HepG2 (cell line): ENCODE results near the gene LSMEM2. TPM values are rescaled to one million over a fixed set of nuclear protein-coding genes. Genes with fewer than 3 reads are reported as not detected.

Source experiments
- BRCA1 ChIP-seq: sonication (generic); formaldehyde crosslinking; IDR thresholded peaks from 2 replicates; pipeline ENCODE4 v1.4.0; 2020; ENCODE audit warnings: missing genetic modification reagents
- DR1 ChIP-seq: sonication (generic); formaldehyde crosslinking; IDR thresholded peaks from 2 replicates; pipeline ENCODE4 v1.8.0; 2021; ENCODE audit warnings: mild to moderate bottlenecking, missing genetic modification reagents, inconsistent platforms
- KAT8 ChIP-seq: IDR thresholded peaks from 2 replicates; pipeline ENCODE4 v1.6.1; 2016; ENCODE audit warnings: missing genetic modification reagents, missing compliant biosample characterization
- SIX4 ChIP-seq: sonication (generic); formaldehyde crosslinking; IDR thresholded peaks from 2 replicates; pipeline ENCODE4 v1.4.0; 2020; ENCODE audit warnings: missing genetic modification reagents
- SP5 ChIP-seq: IDR thresholded peaks from 2 replicates; pipeline ENCODE4 v1.6.1; 2016; ENCODE audit warnings: low read depth, borderline replicate concordance
- ZBTB21 ChIP-seq: sonication (generic); formaldehyde crosslinking; IDR thresholded peaks from 2 replicates; pipeline ENCODE4 v1.4.0; 2020; ENCODE audit warnings: missing genetic modification reagents
- ZFP36L2 ChIP-seq: sonication (generic); formaldehyde crosslinking; IDR thresholded peaks from 2 replicates; pipeline ENCODE4 v1.4.0; 2020; ENCODE audit warnings: missing genetic modification reagents
- ZFYVE20 ChIP-seq: sonication (generic); formaldehyde crosslinking; IDR thresholded peaks from 2 replicates; pipeline ENCODE4 v1.8.0; 2023; ENCODE audit warnings: low read depth, mild to moderate bottlenecking, moderate library complexity, missing genetic modification reagents, borderline replicate concordance
- ZNF577 ChIP-seq: sonication (generic); formaldehyde crosslinking; IDR thresholded peaks from 2 replicates; pipeline ENCODE4 v1.4.0; 2020; ENCODE audit warnings: mild to moderate bottlenecking, low read depth, missing genetic modification reagents, borderline replicate concordance
- polyA plus RNA-seq, 8 experiments: library from polyadenylated mRNA; depleted of rRNA in 3 of 8; stranded (reverse) in 7 of 8; unstranded in 1 of 8; fragments of >200 nt; fragmentation: Illumina TruSeq in 4 of 8; extraction: Trizol in 4 of 8; gene quantifications; 2 replicates each; pipeline versions ENCODE4 v1.2.1 to v1.2.3, GENCODE V29; 2011 to 2016; ENCODE audit warnings: low read depth in 4 of 8, missing spikeins in 1 of 8, mixed read lengths in 1 of 8; ENCODE audit not compliant: insufficient read depth in 1 of 8
- total RNA-seq, 5 experiments: library from RNA; depleted of rRNA; stranded (reverse); fragments of >200 nt; fragmentation: Illumina TruSeq; extraction: Trizol; gene quantifications; 2 replicates each; pipeline ENCODE4 v1.2.3, GENCODE V29; 2016; ENCODE audit warnings: low read depth in 1 of 5
- TF ChIP-seq, protein P1 (sequence below): sonication (generic); formaldehyde crosslinking; IDR thresholded peaks from 2 replicates; pipeline ENCODE4 v1.8.0; 2022; ENCODE audit warnings: missing genetic modification reagents, mild to moderate bottlenecking, inconsistent platforms, borderline replicate concordance
- TF ChIP-seq, protein P2 (sequence below): sonication (generic); formaldehyde crosslinking; IDR thresholded peaks from 2 replicates; pipeline ENCODE4 v1.5.0; 2020; ENCODE audit warnings: missing genetic modification reagents
- TF ChIP-seq, protein P3 (sequence below): sonication (generic); formaldehyde crosslinking; IDR thresholded peaks from 2 replicates; pipeline ENCODE4 v1.8.1; 2023; ENCODE audit warnings: mild to moderate bottlenecking, missing genetic modification reagents
- TF ChIP-seq, protein P4 (sequence below): sonication (generic); formaldehyde crosslinking; IDR thresholded peaks from 2 replicates; pipeline ENCODE4 v1.4.0; 2020; ENCODE audit warnings: low read depth, mild to moderate bottlenecking, missing genetic modification reagents
- TF ChIP-seq, protein P5 (sequence below): sonication (generic); formaldehyde crosslinking; conservative IDR thresholded peaks from 2 replicates; pipeline ENCODE4 v1.4.0; 2020; ENCODE audit warnings: missing genetic modification reagents
- TF ChIP-seq, protein P6 (sequence below): sonication (generic); formaldehyde crosslinking; IDR thresholded peaks from 2 replicates; pipeline ENCODE4 v1.9.0; 2022; ENCODE audit warnings: missing genetic modification reagents, mild to moderate bottlenecking, borderline replicate concordance

LSMEM2 gene
- total and polyA plus RNA-seq, 2 of the 13 experiments (the other 11 are each of a cell fraction or from before 2014, with no cell fraction given): 0.07 to 0.41 TPM

DNA sequence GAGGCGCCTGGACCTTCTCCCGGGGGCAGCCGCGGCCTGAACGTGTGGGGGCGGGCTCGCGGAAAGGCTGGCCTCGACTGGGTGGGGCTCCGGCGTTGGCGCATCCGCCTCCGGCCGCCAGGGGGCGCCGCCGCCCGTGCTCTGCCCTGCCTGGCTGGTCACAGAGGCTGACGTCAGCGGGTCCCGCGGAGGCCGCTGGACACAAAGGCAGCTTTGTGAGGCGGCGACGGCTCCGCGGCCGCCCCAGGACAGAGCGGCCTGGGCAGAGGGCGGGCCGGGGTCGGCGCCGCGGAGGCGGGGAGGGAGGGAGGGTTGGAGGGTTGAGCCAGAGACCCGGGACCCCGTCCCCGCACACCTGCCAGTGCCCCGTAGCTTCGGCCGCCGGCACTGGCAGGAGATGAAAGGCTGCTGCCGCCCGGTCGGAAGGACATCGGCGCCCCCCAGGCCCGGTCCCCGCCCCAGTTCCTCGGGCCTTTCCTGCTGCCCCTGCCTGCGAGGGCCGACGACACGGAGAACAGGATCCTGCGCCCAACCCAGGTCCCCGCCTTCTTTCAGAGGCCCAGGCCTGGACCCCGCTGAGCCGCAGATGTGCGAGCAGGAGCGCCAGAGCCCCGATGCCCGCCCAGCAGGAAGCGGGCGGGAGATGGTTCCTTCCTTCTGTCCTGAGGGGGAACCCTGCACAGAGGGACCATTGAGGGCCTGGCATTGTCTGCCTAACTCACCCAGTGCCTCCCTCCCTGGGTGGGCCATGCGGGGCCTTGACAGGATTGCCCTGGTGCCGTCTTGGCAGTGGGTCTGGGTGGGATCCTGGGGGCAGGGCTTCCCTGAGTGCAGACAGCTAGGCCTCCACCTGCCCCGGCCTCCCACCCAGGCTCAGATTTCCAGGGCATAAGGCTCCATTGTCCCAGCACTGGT is 18.6 kb upstream of the LSMEM2 start (continued):
- TF ChIP-seq, protein P1, sequence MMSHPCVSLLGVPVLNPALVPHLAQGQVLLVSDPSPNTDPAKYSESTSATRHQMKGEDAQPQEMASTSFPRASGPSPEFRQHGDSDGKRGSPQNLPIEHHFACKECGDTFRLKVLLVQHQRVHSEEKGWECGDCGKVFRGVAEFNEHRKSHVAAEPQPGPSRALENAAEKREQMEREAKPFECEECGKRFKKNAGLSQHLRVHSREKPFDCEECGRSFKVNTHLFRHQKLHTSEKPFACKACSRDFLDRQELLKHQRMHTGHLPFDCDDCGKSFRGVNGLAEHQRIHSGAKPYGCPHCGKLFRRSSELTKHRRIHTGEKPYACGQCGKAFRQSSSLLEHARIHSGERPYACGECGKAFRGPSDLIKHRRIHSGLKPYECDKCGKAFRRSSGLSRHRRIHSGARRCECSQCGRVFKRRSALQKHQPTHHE: peak; percentile 62; the same call in 1 of the 2 replicates
- TF ChIP-seq ZBTB21 (CRISPR knock-in tag): peak; percentile 45; the same call in 1 of the 2 replicates
- 0 out of 2 replicates have a peak, but pooled peaks have one; percentile 58 for TF ChIP-seq DR1 (CRISPR knock-in tag)
- TF ChIP-seq, protein P2, sequence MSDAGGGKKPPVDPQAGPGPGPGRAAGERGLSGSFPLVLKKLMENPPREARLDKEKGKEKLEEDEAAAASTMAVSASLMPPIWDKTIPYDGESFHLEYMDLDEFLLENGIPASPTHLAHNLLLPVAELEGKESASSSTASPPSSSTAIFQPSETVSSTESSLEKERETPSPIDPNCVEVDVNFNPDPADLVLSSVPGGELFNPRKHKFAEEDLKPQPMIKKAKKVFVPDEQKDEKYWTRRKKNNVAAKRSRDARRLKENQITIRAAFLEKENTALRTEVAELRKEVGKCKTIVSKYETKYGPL (CRISPR knock-in tag): 0 out of 2 replicates have a peak, but pooled peaks have one; percentile 58
- TF ChIP-seq, protein P3, sequence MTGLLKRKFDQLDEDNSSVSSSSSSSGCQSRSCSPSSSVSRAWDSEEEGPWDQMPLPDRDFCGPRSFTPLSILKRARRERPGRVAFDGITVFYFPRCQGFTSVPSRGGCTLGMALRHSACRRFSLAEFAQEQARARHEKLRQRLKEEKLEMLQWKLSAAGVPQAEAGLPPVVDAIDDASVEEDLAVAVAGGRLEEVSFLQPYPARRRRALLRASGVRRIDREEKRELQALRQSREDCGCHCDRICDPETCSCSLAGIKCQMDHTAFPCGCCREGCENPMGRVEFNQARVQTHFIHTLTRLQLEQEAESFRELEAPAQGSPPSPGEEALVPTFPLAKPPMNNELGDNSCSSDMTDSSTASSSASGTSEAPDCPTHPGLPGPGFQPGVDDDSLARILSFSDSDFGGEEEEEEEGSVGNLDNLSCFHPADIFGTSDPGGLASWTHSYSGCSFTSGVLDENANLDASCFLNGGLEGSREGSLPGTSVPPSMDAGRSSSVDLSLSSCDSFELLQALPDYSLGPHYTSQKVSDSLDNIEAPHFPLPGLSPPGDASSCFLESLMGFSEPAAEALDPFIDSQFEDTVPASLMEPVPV: peak; percentile 61
- TF ChIP-seq ZNF577 (CRISPR knock-in tag): no peak
- TF ChIP-seq ZFP36L2 (CRISPR knock-in tag): no peak
- peak; percentile 96 for TF ChIP-seq SP5 (CRISPR knock-in tag)
- TF ChIP-seq, protein P4, sequence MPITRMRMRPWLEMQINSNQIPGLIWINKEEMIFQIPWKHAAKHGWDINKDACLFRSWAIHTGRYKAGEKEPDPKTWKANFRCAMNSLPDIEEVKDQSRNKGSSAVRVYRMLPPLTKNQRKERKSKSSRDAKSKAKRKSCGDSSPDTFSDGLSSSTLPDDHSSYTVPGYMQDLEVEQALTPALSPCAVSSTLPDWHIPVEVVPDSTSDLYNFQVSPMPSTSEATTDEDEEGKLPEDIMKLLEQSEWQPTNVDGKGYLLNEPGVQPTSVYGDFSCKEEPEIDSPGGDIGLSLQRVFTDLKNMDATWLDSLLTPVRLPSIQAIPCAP (CRISPR knock-in tag): no peak
- no peak; the same call in 1 of the 2 replicates for TF ChIP-seq BRCA1
- TF ChIP-seq, protein P5, sequence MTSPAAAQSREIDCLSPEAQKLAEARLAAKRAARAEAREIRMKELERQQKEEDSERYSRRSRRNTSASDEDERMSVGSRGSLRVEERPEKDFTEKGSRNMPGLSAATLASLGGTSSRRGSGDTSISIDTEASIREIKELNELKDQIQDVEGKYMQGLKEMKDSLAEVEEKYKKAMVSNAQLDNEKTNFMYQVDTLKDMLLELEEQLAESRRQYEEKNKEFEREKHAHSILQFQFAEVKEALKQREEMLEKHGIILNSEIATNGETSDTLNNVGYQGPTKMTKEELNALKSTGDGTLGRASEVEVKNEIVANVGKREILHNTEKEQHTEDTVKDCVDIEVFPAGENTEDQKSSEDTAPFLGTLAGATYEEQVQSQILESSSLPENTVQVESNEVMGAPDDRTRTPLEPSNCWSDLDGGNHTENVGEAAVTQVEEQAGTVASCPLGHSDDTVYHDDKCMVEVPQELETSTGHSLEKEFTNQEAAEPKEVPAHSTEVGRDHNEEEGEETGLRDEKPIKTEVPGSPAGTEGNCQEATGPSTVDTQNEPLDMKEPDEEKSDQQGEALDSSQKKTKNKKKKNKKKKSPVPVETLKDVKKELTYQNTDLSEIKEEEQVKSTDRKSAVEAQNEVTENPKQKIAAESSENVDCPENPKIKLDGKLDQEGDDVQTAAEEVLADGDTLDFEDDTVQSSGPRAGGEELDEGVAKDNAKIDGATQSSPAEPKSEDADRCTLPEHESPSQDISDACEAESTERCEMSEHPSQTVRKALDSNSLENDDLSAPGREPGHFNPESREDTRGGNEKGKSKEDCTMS (CRISPR knock-in tag): no peak
- TF ChIP-seq KAT8 (CRISPR knock-in tag): peak; percentile 87
- peak; percentile 60 for TF ChIP-seq SIX4 (CRISPR knock-in tag)
- TF ChIP-seq, protein P6, sequence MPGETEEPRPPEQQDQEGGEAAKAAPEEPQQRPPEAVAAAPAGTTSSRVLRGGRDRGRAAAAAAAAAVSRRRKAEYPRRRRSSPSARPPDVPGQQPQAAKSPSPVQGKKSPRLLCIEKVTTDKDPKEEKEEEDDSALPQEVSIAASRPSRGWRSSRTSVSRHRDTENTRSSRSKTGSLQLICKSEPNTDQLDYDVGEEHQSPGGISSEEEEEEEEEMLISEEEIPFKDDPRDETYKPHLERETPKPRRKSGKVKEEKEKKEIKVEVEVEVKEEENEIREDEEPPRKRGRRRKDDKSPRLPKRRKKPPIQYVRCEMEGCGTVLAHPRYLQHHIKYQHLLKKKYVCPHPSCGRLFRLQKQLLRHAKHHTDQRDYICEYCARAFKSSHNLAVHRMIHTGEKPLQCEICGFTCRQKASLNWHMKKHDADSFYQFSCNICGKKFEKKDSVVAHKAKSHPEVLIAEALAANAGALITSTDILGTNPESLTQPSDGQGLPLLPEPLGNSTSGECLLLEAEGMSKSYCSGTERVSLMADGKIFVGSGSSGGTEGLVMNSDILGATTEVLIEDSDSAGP: peak; percentile 88
- no peak for TF ChIP-seq ZFYVE20 (CRISPR knock-in tag)
